ENCODE data around the gene TPRX2.
"Not testable (repeated sequence)": the region's sequence is repeated elsewhere in the genome, so short reads cannot be mapped to it uniquely, and the experiment has no call there.

Gene TPRX2

GRCh38 chr19:47858646-47859285 lies at the start of gene TPRX2:
Gene TPRX2, plus strand, starts transcription at chr19:47859235. Its CDS starts 12 bp downstream, at chr19:47859247.
- DNase-seq (ENCODE audit: low spot score); in situ Hi-C loops (cut with MboI; ENCODE audit: low pct_unique_long_range_greater_than_20kb, low sequenced_read_pairs, unreplicated experiment): not testable (repeated sequence)

GRCh38 chr19:47813304-47813994 lies 45.6 kb upstream of the TPRX2 start:
- TF ChIP-seq CTCF (IDR thresholded peaks at IDR 0.05; ENCODE audit: extremely low read depth, insufficient read depth, missing control alignments) = peak; percentile 86
- peak; percentile 84 for DNase-seq (ENCODE audit: low spot score)
- in situ Hi-C loops (cut with MboI; ENCODE audit: low pct_unique_long_range_greater_than_20kb, low sequenced_read_pairs, unreplicated experiment) = no loop called here

GRCh38 chr19:47813995-47814328 lies 45.1 kb upstream of the TPRX2 start:
- no peak for DNase-seq (ENCODE audit: low spot score)
- in situ Hi-C loops (cut with MboI; ENCODE audit: low pct_unique_long_range_greater_than_20kb, low sequenced_read_pairs, unreplicated experiment) = no loop called here
- no peak for TF ChIP-seq CTCF (IDR thresholded peaks at IDR 0.05; ENCODE audit: extremely low read depth, insufficient read depth, missing control alignments)

- in situ Hi-C loops (cut with MboI; ENCODE audit: low pct_unique_long_range_greater_than_20kb, low sequenced_read_pairs, unreplicated experiment) = not testable (repeated sequence)
Observed at GRCh38 chr19:47816270-47816669, 42.8 kb upstream of the TPRX2 start.

GRCh38 chr19:47818221-47818620 lies 40.8 kb upstream of the TPRX2 start:
- DNase-seq (ENCODE audit: low spot score); in situ Hi-C loops (cut with MboI; ENCODE audit: low pct_unique_long_range_greater_than_20kb, low sequenced_read_pairs, unreplicated experiment): not testable (repeated sequence)

More at GRCh38 chr19:47816270-47816669, 42.8 kb upstream of the TPRX2 start:
- not testable (repeated sequence) for DNase-seq (ENCODE audit: low spot score)

GRCh38 chr19:47819858-47820257 lies 39.2 kb upstream of the TPRX2 start:
- DNase-seq (ENCODE audit: low spot score) = no peak
- in situ Hi-C loops (cut with MboI; ENCODE audit: low pct_unique_long_range_greater_than_20kb, low sequenced_read_pairs, unreplicated experiment) = no loop called here
- TF ChIP-seq CTCF (IDR thresholded peaks at IDR 0.05; ENCODE audit: extremely low read depth, insufficient read depth, missing control alignments) = no peak

- in situ Hi-C loops (cut with MboI; ENCODE audit: low pct_unique_long_range_greater_than_20kb, low sequenced_read_pairs, unreplicated experiment) = no loop called here
- TF ChIP-seq CTCF (IDR thresholded peaks at IDR 0.05; ENCODE audit: extremely low read depth, insufficient read depth, missing control alignments) = no peak
- no peak for DNase-seq (ENCODE audit: low spot score)
Observed at GRCh38 chr19:47820410-47820809, 38.6 kb upstream of the TPRX2 start.

GRCh38 chr19:47821460-47822020 lies 37.5 kb upstream of the TPRX2 start, which contains the start of gene CRX:
Gene CRX, plus strand, starts transcription at chr19:47821937. Its CDS starts 12,507 bp downstream, at chr19:47834444.
- DNase-seq (ENCODE audit: low spot score) = no peak
- in situ Hi-C loops (cut with MboI; ENCODE audit: low pct_unique_long_range_greater_than_20kb, low sequenced_read_pairs, unreplicated experiment) = no loop called here
- TF ChIP-seq CTCF (IDR thresholded peaks at IDR 0.05; ENCODE audit: extremely low read depth, insufficient read depth, missing control alignments) = no peak
